HEK293T (cell line): ENCODE data around the gene SNX20.

Source experiments
- CTCF ChIA-PET: fragments of 350-600 bp; formaldehyde crosslinking; extraction: SDS; loops from one replicate; lab custom pipeline; 2021; ENCODE audit warnings: antibody characterized with exemption, inconsistent platforms; lab: Yijun Ruan, JAX
- POLR2A ChIA-PET: fragments of 350-600 bp; formaldehyde crosslinking; extraction: SDS; loops from one replicate; lab custom pipeline; 2020; ENCODE audit warnings: antibody characterized with exemption, inconsistent platforms; lab: Yijun Ruan, JAX
- DNase-seq: peaks from one replicate; pipeline ENCODE4 v3.0.0; 2012; ENCODE audit warnings: mixed read lengths; ENCODE audit errors: extremely low spot score
- ARNT ChIP-seq: fragments of 450-650 bp; IDR thresholded peaks from 2 replicates; pipeline ENCODE4 v1.6.1; 2017; ENCODE audit warnings: mild to moderate bottlenecking
- BHLHE40 ChIP-seq: fragments of 450-650 bp; IDR thresholded peaks from 2 replicates; pipeline ENCODE4 v1.6.1; 2016; ENCODE audit warnings: mild to moderate bottlenecking, moderate library complexity, borderline replicate concordance
- CTBP1 ChIP-seq: fragments of 450-650 bp; IDR thresholded peaks from 2 replicates; pipeline ENCODE4 v1.6.1; 2016; ENCODE audit warnings: borderline replicate concordance
- ELF4 ChIP-seq: fragments of 450-650 bp; IDR thresholded peaks from 2 replicates; pipeline ENCODE4 v1.6.1; 2017; ENCODE audit warnings: antibody characterized with exemption
- FOXA1 ChIP-seq: fragments of 450-650 bp; IDR thresholded peaks from 2 replicates; pipeline ENCODE4 v1.6.1; 2016; ENCODE audit warnings: mild to moderate bottlenecking
- FOXK2 ChIP-seq: fragments of 450-650 bp; IDR thresholded peaks from 2 replicates; pipeline ENCODE4 v1.6.1; 2016; ENCODE audit warnings: mild to moderate bottlenecking
- FOXM1 ChIP-seq: fragments of 450-650 bp; IDR thresholded peaks from 2 replicates; pipeline ENCODE4 v1.6.1; 2017; ENCODE audit warnings: mild to moderate bottlenecking, borderline replicate concordance
- HDGF ChIP-seq: fragments of 450-650 bp; IDR thresholded peaks from 2 replicates; pipeline ENCODE4 v1.6.1; 2017; ENCODE audit warnings: antibody characterized with exemption, borderline replicate concordance
- L3MBTL2 ChIP-seq: fragments of 450-650 bp; conservative IDR thresholded peaks from 2 replicates; pipeline ENCODE4 v1.6.1; 2016; ENCODE audit warnings: mild to moderate bottlenecking
- LEF1 ChIP-seq: fragments of 450-650 bp; IDR thresholded peaks from 2 replicates; pipeline ENCODE4 v1.6.1; 2017; ENCODE audit warnings: mild to moderate bottlenecking, borderline replicate concordance
- NFRKB ChIP-seq: fragments of 450-650 bp; IDR thresholded peaks from 2 replicates; pipeline ENCODE4 v1.6.1; 2016; ENCODE audit warnings: mild to moderate bottlenecking, moderate library complexity
- PKNOX1 ChIP-seq: fragments of 450-650 bp; IDR thresholded peaks from 2 replicates; pipeline ENCODE4 v1.6.1; 2016
- SP1 ChIP-seq: fragments of 450-650 bp; IDR thresholded peaks from 2 replicates; pipeline ENCODE4 v1.6.1; 2017
- SUZ12 ChIP-seq: fragments of 450-650 bp; IDR thresholded peaks from 2 replicates; pipeline ENCODE4 v1.6.1; 2016; ENCODE audit warnings: mild to moderate bottlenecking
- TARDBP ChIP-seq: fragments of 450-650 bp; IDR thresholded peaks from 2 replicates; pipeline ENCODE4 v1.6.1; 2016
- ZNF384 ChIP-seq: fragments of 450-650 bp; IDR thresholded peaks from 2 replicates; pipeline ENCODE4 v1.6.1; 2016

Gene SNX20

GRCh38 chr16:50637716-50638602, 43.2 kb downstream of the SNX20 start:
- ChIA-PET POLR2A (no interaction called here), CTCF (no interaction called here)
- no peak for DNase-seq
- TF ChIP-seq HDGF: no peak
- TF ChIP-seq FOXA1: no peak
- no peak for TF ChIP-seq SUZ12
- no peak for TF ChIP-seq ARNT
- no peak for TF ChIP-seq BHLHE40
- no peak for TF ChIP-seq PKNOX1
- TF ChIP-seq LEF1: no peak
- no peak for TF ChIP-seq ZNF384
- no peak for TF ChIP-seq CTBP1
- no peak for TF ChIP-seq L3MBTL2
- TF ChIP-seq FOXK2: no peak
- TF ChIP-seq SP1: no peak
- no peak for TF ChIP-seq FOXM1
- TF ChIP-seq TARDBP: no peak
- no peak for TF ChIP-seq ELF4
- TF ChIP-seq NFRKB: no peak

- ChIA-PET POLR2A (no interaction called here), CTCF (interaction anchor here (1.1 kb wide), 2 partner anchors 164 to 170 kb away, joined by 3 read pairs; no protein-coding TSS in a partner anchor)
- no peak for DNase-seq
- no peak for TF ChIP-seq ELF4
Measured at GRCh38 chr16:50636753-50637374, 44.2 kb downstream of the SNX20 start.

- POLR2A ChIA-PET: no interaction called here
- DNase-seq: peak; percentile 29
- TF ChIP-seq FOXK2 (no peak), PKNOX1 (no peak), CTBP1 (no peak), HDGF (no peak), SUZ12 (no peak), TARDBP (no peak), FOXA1 (no peak), ELF4 (no peak), ARNT (no peak), SP1 (no peak), BHLHE40 (no peak), LEF1 (no peak), FOXM1 (no peak), NFRKB (no peak), L3MBTL2 (no peak), ZNF384 (no peak)
- CTCF ChIA-PET: interaction anchor here (1.1 kb wide), 2 partner anchors 163 to 171 kb away, joined by 3 read pairs; no protein-coding TSS in a partner anchor
Measured at GRCh38 chr16:50635505-50636392, 45.4 kb downstream of the SNX20 start.

GRCh38 chr16:50634947-50635346, 46.2 kb downstream of the SNX20 start:
- ChIA-PET POLR2A (no interaction called here), CTCF (no interaction called here)
- DNase-seq: no peak
- no peak for TF ChIP-seq BHLHE40
- TF ChIP-seq ELF4: no peak

GRCh38 chr16:50634090-50634489, 47.0 kb downstream of the SNX20 start:
- no peak for TF ChIP-seq ZNF384
- TF ChIP-seq FOXM1: no peak
- no peak for TF ChIP-seq ELF4
- no peak for TF ChIP-seq HDGF
- no peak for TF ChIP-seq L3MBTL2
- no peak for TF ChIP-seq BHLHE40
- TF ChIP-seq SUZ12: no peak
- no peak for TF ChIP-seq FOXA1
- no peak for TF ChIP-seq SP1
- no peak for TF ChIP-seq CTBP1
- TF ChIP-seq NFRKB: no peak
- no peak for TF ChIP-seq PKNOX1
- TF ChIP-seq FOXK2: no peak
- TF ChIP-seq TARDBP: no peak
- no peak for TF ChIP-seq ARNT
- TF ChIP-seq LEF1: no peak
- ChIA-PET POLR2A (no interaction called here), CTCF (no interaction called here)
- no peak for DNase-seq
